ENCODE results near the gene ZNF582. TPM values are rescaled to one million over a fixed set of nuclear protein-coding genes. Genes with fewer than 3 reads are reported as not detected.
"Not testable (repeated sequence)": the region's sequence is repeated elsewhere in the genome, so short reads cannot be mapped to it uniquely, and the experiment has no call there.

Gene ZNF582
- polyA plus RNA-seq, 4 donors, result 10.6 to 12.1 (median 11.6) TPM

DNA sequence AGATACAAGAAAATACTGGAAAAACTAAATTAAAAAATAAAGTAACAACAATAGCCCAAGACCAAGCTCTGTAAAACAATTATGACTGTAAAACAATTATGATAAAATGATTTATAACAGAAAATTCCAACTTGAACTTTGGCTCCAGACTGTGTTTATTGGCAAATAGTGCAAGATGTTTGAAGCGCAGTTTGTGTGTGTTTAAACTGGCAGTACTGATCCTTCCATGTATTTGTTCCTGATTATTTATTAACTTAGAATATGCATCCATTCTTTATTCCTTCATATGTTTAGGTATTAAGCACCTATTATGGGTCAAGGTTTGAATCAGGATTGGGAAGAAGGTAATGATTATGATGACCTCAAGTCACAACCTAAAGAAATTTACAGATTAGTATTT lies 37.8 kb downstream of the ZNF582 start:
- DNase-seq (ENCODE audit: low read depth in 4 of 4, low spot score in 2 of 4), result no peak

- no peak for DNase-seq (ENCODE audit: low read depth in 4 of 4, low spot score in 2 of 4)
These were observed 42.1 kb downstream of the ZNF582 start for GRCh38 chr19:56351208-56351607.

DNA sequence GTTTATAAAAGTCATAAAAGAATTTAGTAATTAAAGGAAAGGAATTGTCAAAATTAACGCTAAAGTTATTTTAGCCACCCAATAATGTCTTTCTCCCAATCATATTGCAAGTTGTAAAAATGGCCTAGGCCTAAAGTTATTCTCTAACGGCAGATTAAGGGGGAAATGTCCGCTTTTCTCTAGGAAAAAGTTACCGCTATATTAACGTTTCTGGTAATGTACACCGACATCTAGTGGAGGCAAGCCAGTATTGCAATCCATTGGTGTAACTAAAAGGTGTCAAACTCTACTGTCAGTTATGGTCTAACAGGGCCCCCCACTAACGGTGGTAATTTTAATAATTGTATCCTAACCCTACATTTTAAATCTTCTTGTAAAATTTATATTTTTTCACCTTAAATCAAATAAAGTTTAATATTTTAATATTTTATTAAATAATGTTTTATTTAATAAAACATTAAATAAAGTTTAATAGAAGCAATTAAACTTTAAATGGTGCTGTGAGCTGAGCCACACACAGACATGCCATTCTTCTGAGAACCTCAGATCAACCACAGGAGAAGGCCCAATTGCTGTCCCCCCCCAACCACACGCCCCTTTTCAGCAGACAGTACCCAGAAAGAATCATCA lies 42.8 kb downstream of the ZNF582 start:
- DNase-seq (ENCODE audit: low read depth in 4 of 4, low spot score in 2 of 4), result peak in 2 of 4 donors; percentile 32 to 34

- no peak for DNase-seq (ENCODE audit: low read depth in 4 of 4, low spot score in 2 of 4)
These were observed 45.0 kb downstream of the ZNF582 start for GRCh38 chr19:56348289-56348877.

DNA sequence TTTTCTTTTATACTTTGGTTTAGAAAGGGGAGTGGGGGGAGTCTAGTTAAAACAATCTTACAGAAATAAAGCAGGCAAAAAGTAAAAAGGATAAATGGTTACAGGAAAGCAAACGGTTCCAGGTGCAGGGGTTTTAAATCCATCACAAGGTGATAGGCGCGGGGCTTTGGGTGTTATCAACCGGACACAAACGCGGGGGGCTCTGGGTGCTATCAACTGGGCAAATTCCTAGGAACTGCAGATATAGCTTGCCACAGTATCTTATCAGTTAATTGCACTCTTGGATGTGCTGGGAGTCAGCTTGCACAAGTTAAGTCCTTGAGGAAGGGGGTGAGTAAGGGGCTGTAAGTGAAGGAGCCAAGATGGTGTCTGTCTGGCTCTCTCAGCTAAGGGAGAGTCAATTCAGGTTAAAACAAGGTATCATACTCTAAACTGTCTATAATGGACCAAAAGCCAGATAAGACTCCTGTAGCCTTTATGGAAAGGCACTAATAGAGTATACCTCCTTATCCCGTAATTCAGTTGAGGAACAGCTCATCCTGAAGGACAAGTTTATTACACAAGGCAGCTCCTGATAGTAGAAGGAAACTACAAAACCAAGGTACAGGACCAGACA lies 46.1 kb downstream of the ZNF582 start:
- no peak for DNase-seq (ENCODE audit: low read depth in 4 of 4, low spot score in 2 of 4)

- no peak for DNase-seq (ENCODE audit: low read depth in 4 of 4, low spot score in 2 of 4)
These were observed 51.4 kb downstream of the ZNF582 start for GRCh38 chr19:56341948-56342347.

DNA sequence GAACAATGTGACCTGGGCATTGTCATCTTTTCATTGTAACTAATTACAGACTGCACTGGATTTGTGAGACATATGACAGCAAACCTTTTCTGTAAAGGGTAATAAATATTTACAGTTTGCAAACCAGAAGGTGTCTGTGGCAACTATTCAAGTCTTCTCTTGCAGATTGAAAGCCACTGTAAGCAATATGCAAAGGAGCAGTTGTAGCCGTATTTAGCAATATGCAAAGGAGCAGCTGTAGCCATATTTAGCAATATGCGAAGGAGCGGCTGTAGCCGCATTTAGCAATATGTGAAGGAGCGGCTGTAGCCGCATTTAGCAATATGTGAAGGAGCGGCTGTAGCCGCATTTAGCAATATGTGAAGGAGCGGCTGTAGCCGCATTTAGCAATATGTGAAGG lies 54.3 kb downstream of the ZNF582 start:
- not testable (repeated sequence) for DNase-seq (ENCODE audit: low read depth in 4 of 4, low spot score in 2 of 4)

GRCh38 chr19:56337077-56337476 lies 56.3 kb downstream of the ZNF582 start:
- DNase-seq (ENCODE audit: low read depth in 4 of 4, low spot score in 2 of 4), result not testable (repeated sequence)

GRCh38 chr19:56335371-56335770 lies 58.0 kb downstream of the ZNF582 start:
- DNase-seq (ENCODE audit: low read depth in 4 of 4, low spot score in 2 of 4), result not testable (repeated sequence)

DNA sequence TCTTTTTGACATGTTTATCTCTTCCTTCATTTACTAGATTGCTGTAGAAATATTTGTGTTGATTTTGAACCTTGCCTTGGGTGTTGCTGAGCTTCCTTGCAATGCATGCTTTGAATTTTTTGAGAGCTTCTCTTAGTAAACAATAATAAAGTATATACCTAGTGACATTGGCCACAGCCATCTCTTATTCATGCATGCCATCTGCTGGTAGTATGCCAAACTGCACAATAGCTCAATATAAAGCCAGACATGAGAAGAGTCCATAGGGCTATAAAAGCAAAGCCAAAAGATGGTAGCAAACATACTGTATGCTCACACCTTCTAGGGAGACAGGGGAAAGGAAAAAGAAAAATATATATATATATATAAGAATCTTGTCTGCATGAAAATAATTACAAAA lies 59.8 kb downstream of the ZNF582 start:
- no peak for DNase-seq (ENCODE audit: low read depth in 4 of 4, low spot score in 2 of 4)

Other genes with a start within 250 kb of the ZNF582 start
- not detected for gene GALP, start 217.5 kb downstream of the ZNF582 start, polyA plus RNA-seq (ENCODE audit: insufficient read length in 4 of 4)
- gene ZSCAN5B, start 195.8 kb downstream of the ZNF582 start, polyA plus RNA-seq (ENCODE audit: insufficient read length in 4 of 4), result under 1 TPM; 0.09 to 0.16 (median 0.12) TPM
- not detected for gene ZSCAN5C, start 191.3 kb downstream of the ZNF582 start, polyA plus RNA-seq (ENCODE audit: insufficient read length in 4 of 4)
- 1 to 10 TPM in 3 of 4 donors, under 1 TPM in 1; 0.92 to 5.4 (median 3.4) TPM for gene EDDM13, start 120.8 kb downstream of the ZNF582 start, polyA plus RNA-seq (ENCODE audit: insufficient read length in 4 of 4)
- 10 to 100 TPM; 10.7 to 20.0 (median 16.4) TPM for gene ZSCAN5A, start 78.7 kb downstream of the ZNF582 start, polyA plus RNA-seq (ENCODE audit: insufficient read length in 4 of 4)
- 10 to 100 TPM in 1 of 4 donors, 1 to 10 TPM in 3; 8.6 to 11.9 (median 9.6) TPM for gene ZNF583, start 10.8 kb upstream of the ZNF582 start, polyA plus RNA-seq (ENCODE audit: insufficient read length in 4 of 4)
- 10 to 100 TPM; 12.6 to 24.8 (median 19.9) TPM for gene ZNF667, start 83.8 kb upstream of the ZNF582 start, polyA plus RNA-seq (ENCODE audit: insufficient read length in 4 of 4)
- 10 to 100 TPM; 11.8 to 36.1 (median 22.6) TPM for gene ZNF471, start 114.3 kb upstream of the ZNF582 start, polyA plus RNA-seq (ENCODE audit: insufficient read length in 4 of 4)
- gene ZFP28, start 145.4 kb upstream of the ZNF582 start, polyA plus RNA-seq (ENCODE audit: insufficient read length in 4 of 4), result 10 to 100 TPM; 11.1 to 19.2 (median 12.8) TPM
- 10 to 100 TPM in 2 of 4 donors, 1 to 10 TPM in 2; 7.3 to 10.6 (median 9.5) TPM for gene ZNF470, start 173.9 kb upstream of the ZNF582 start, polyA plus RNA-seq (ENCODE audit: insufficient read length in 4 of 4)
- 10 to 100 TPM in 2 of 4 donors, 1 to 10 TPM in 2; 8.1 to 11.3 (median 9.5) TPM for gene ZNF71, start 201.8 kb upstream of the ZNF582 start, polyA plus RNA-seq (ENCODE audit: insufficient read length in 4 of 4)
- gene SMIM17, start 249.6 kb upstream of the ZNF582 start, polyA plus RNA-seq (ENCODE audit: insufficient read length in 4 of 4), result 1 to 10 TPM; 1.1 to 2.3 (median 1.8) TPM

All from left renal cortex interstitium (tissue), 4 donors.